ENCODE results near the gene ATF7IP. TPM values are rescaled to one million over a fixed set of nuclear protein-coding genes. Genes with fewer than 3 reads are reported as not detected.

The ATF7IP gene
- total and polyA plus RNA-seq, 2 donors (not counting 1 experiment from before 2014, with no cell fraction given) = 28.1 to 208 TPM

DNA sequence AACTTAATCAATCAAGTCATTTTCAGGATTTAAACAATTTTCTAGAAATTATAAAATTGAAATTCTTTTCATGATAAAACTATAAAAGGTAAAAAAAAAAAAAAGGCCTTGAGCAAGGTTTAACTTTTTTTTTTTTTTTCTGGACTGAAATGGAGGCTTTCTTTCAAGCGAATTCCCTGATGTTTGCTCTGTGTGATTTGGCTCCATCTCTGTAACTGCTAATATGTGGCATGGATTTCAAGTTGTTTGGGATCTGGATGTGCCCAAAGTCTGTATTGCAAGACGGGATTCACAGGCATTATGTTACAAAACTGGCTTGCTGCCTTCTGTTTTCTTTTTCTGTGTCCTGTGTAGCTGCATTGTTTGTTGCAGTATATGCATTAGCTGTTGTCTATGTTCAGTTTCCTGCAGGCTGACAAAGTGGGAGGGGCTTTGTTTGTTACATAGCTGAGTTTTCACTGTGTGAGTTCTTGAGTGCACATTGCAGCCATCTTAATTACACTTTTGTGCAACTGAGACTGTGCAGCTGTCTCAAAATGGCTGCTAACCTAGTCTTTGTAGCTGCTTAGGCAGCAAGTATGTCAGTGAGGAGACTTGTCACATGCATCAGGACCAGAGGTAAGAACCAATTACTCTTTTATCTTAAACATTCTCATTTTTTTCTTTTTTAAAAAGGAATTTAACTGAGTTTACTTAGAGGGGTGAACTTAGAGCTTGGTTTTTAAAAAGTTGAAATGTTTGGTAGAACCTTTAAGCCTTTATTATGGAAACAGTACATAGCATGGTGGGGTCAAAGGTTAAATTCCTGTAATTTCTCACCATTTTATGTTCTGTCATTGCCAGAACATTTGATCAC lies 19.5 kb downstream of the ATF7IP start:
- Histone ChIP-seq H3K4me1 (ENCODE audit: control insufficient read depth in 2 of 2, insufficient read depth in 2 of 2, low read length in 2 of 2) (peaks cover 29 to 37% of the 10 kb centered on the region in 2 donors), H2AFZ (ENCODE audit: insufficient read depth, low read depth, low read length, poor library complexity, severe bottlenecking) (no peak overlapping the region)
- TF ChIP-seq, protein P1, sequence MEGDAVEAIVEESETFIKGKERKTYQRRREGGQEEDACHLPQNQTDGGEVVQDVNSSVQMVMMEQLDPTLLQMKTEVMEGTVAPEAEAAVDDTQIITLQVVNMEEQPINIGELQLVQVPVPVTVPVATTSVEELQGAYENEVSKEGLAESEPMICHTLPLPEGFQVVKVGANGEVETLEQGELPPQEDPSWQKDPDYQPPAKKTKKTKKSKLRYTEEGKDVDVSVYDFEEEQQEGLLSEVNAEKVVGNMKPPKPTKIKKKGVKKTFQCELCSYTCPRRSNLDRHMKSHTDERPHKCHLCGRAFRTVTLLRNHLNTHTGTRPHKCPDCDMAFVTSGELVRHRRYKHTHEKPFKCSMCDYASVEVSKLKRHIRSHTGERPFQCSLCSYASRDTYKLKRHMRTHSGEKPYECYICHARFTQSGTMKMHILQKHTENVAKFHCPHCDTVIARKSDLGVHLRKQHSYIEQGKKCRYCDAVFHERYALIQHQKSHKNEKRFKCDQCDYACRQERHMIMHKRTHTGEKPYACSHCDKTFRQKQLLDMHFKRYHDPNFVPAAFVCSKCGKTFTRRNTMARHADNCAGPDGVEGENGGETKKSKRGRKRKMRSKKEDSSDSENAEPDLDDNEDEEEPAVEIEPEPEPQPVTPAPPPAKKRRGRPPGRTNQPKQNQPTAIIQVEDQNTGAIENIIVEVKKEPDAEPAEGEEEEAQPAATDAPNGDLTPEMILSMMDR (IDR thresholded peaks at IDR 0.05) = no peak
- TF ChIP-seq EZH2 (IDR thresholded peaks at IDR 0.05; ENCODE audit: borderline replicate concordance, insufficient read depth, low read depth, low read length, poor library complexity, severe bottlenecking) = no peak

More for the DNA sequence above, 19.5 kb downstream of the ATF7IP start:
- no peaks in the 10 kb centered on the region for H3K27me3 ChIP-seq (replicated peaks in 1 of 4; ENCODE audit: control extremely low read depth in 1 of 4, control insufficient read depth in 3 of 4, insufficient read depth in 4 of 4, low read length in 3 of 4)
- CTCF ChIA-PET = interaction anchor here (0.7 to 4.2 kb wide), 8 partner anchors 9 to 1183 kb away, joined by 3 to 20 read pairs (median 4); partner anchors contain the start of gene ATF7IP
- H3K27me3 Mint-ChIP-seq = no peaks in the 10 kb centered on the region
- H3K79me2 ChIP-seq (ENCODE audit: control insufficient read depth, insufficient read depth, low read length) = peaks cover 100% of the 10 kb centered on the region
- peak overlapping the region; percentile 82 for H3K27ac Mint-ChIP-seq
- ATAC-seq (ENCODE audit: low read depth) = peak; percentile 73
- H3K9me3 Mint-ChIP-seq (ENCODE audit: insufficient read depth) = no peaks in the 10 kb centered on the region
- peaks cover 50% of the 10 kb centered on the region for H3K4me1 Mint-ChIP-seq
- peak overlapping the region; percentile 58 for H3K4me2 ChIP-seq (replicated peaks; ENCODE audit: low read depth, low read length, poor library complexity, severe bottlenecking)
- H3K27ac ChIP-seq (ENCODE audit: low read length in 2 of 2) = peak overlapping the region; percentile 21 to 54
- WGBS (ENCODE audit: insufficient coverage) = 54% methylated on average over 2 of the region's 2 CpGs
- no peaks in the 10 kb centered on the region for H4K20me1 ChIP-seq (ENCODE audit: control insufficient read depth, insufficient read depth, low read length, poor library complexity, severe bottlenecking)
- DNase-seq = peak; percentile 71
- H3K4me3 ChIP-seq (ENCODE audit: control extremely low read depth in 1 of 5, extremely low read depth in 1 of 5, insufficient read depth in 1 of 5, low read depth in 2 of 5, low read length in 4 of 5) = peak overlapping the region in 2 of 5 experiments; percentile 15 to 34
- H3K9me3 ChIP-seq (ENCODE audit: control extremely low read depth in 1 of 3, control insufficient read depth in 2 of 3, insufficient read depth in 1 of 3, low read length in 2 of 3) = peaks cover 8 to 24% (median 21%) of the 10 kb centered on the region in 3 donors
- H3K4me3 Mint-ChIP-seq = peak overlapping the region; percentile 60
- peaks cover 8 to 22% of the 10 kb centered on the region in 2 experiments for H3K36me3 ChIP-seq (replicated peaks in 1 of 2; ENCODE audit: control extremely low read depth in 1 of 2, control insufficient read depth in 1 of 2, extremely low read depth in 1 of 2, insufficient read depth in 2 of 2, low read length in 1 of 2)
- intact Hi-C loops (cut with micrococcal nuclease) = loop anchor here (1.0 to 2.0 kb wide), 2 partner anchors 9 to 16 kb away; no protein-coding TSS in a partner anchor
- POLR2A ChIA-PET = interaction anchor here (0.9 to 1.9 kb wide), 5 partner anchors 10 to 163 kb away, joined by 3 to 9 read pairs (median 3); partner anchors contain the start of gene ATF7IP
- no peak overlapping the region for H3K9ac ChIP-seq (ENCODE audit: low read length)
